ENCODE results near the gene RPP38.

The RPP38 gene

DNA sequence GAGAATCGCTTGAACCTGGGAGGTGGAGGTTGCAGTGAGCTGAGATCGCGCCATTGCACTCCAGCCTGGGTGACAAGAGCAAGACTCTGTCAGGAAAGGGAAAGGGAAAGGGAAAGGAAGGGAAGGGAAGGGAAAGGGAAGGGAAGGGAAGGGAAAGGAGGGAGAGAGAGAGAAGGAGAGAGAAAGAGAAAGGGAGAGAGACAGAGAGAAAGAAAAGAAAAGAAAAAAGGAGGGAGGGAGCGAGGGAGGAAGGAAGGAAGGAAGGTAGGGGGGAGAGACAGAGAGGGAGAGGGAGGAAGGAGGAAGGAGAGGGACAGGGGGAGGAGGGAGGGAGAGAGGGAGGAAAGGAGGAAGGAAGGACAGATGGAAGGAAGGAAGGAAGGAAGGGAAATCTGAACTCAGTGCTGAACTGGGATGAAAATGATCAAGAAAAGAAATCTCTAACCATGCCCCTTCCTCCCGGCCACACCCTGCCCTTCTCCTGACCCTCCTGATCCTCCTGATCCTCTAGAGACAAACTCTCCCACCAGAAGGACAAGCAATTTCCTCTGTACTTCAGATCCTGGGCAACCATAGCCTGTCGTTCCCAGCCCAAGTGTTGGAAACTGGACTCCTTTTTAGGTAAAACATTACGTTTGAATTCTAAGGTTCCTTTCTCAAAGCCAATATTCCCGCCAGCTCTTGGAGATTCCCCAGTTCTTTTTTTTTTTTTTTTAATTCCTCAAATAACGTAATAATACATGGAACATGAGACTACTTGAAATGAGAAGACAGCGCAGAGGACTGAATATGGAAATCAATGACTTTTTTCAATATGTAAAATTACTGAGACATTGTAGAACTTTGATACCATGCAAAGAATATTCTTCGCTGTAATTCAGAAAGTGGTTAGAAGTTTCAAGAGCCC is 39.2 kb downstream of the RPP38 start:
- Histone ChIP-seq H3K4me3 (ENCODE audit: insufficient read depth, low read length, poor library complexity, severe bottlenecking) (no peak overlapping the region), H2AFZ (ENCODE audit: low read depth, low read length, severe bottlenecking) (no peak overlapping the region), H3K4me2 (ENCODE audit: low read depth, low read length, poor library complexity, severe bottlenecking) (no peak overlapping the region), H3K9me2 (replicated peaks; ENCODE audit: insufficient read depth, low read length) (no peaks in the 10 kb centered on the region), H4K20me1 (ENCODE audit: low read depth, low read length) (no peaks in the 10 kb centered on the region), H3K9me3 (ENCODE audit: insufficient read depth, low read length) (no peaks in the 10 kb centered on the region), H3K27me3 (ENCODE audit: low read length) (no peaks in the 10 kb centered on the region), H3F3A (ENCODE audit: insufficient read depth) (no peaks in the 10 kb centered on the region), H3K79me2 (ENCODE audit: insufficient read depth, low read length) (no peaks in the 10 kb centered on the region), H3K27ac (ENCODE audit: low read depth, low read length) (no peak overlapping the region), H3K9ac (ENCODE audit: low read length) (no peak overlapping the region), H3K36me3 (ENCODE audit: low read length) (no peaks in the 10 kb centered on the region)
- TF ChIP-seq, protein P1, sequence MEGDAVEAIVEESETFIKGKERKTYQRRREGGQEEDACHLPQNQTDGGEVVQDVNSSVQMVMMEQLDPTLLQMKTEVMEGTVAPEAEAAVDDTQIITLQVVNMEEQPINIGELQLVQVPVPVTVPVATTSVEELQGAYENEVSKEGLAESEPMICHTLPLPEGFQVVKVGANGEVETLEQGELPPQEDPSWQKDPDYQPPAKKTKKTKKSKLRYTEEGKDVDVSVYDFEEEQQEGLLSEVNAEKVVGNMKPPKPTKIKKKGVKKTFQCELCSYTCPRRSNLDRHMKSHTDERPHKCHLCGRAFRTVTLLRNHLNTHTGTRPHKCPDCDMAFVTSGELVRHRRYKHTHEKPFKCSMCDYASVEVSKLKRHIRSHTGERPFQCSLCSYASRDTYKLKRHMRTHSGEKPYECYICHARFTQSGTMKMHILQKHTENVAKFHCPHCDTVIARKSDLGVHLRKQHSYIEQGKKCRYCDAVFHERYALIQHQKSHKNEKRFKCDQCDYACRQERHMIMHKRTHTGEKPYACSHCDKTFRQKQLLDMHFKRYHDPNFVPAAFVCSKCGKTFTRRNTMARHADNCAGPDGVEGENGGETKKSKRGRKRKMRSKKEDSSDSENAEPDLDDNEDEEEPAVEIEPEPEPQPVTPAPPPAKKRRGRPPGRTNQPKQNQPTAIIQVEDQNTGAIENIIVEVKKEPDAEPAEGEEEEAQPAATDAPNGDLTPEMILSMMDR (IDR thresholded peaks at IDR 0.05; ENCODE audit: insufficient read depth, low read length, poor library complexity, severe bottlenecking): no peak
- TF ChIP-seq EZH2phosphoT487 (conservative IDR thresholded peaks at IDR 0.05; ENCODE audit: low read length): no peak

DNA sequence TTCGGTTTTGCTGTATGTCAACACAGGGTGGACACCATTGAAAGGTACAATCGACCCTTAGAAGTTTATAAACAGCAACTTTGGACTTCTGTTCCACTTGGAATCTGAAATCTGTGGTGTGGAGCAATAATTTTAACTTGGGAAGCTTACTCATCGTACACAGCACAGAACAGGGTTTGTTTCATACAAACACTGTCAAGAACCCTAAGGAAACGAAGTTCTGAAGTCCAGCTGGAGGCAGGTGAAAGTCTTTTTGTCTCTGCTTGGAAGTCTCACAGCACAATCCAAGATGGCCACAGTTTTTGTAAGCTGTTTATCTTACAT is 39.8 kb downstream of the RPP38 start:
- Histone ChIP-seq H4K20me1 (ENCODE audit: low read depth, low read length) (no peaks in the 10 kb centered on the region), H3K9me3 (ENCODE audit: insufficient read depth, low read length) (no peaks in the 10 kb centered on the region), H3K4me2 (ENCODE audit: low read depth, low read length, poor library complexity, severe bottlenecking) (no peak overlapping the region), H3K27ac (ENCODE audit: low read depth, low read length) (no peak overlapping the region), H3F3A (ENCODE audit: insufficient read depth) (no peaks in the 10 kb centered on the region), H3K27me3 (ENCODE audit: low read length) (no peaks in the 10 kb centered on the region), H2AFZ (ENCODE audit: low read depth, low read length, severe bottlenecking) (no peak overlapping the region), H3K36me3 (ENCODE audit: low read length) (no peaks in the 10 kb centered on the region), H3K9ac (ENCODE audit: low read length) (no peak overlapping the region), H3K4me3 (ENCODE audit: insufficient read depth, low read length, poor library complexity, severe bottlenecking) (no peak overlapping the region), H3K79me2 (ENCODE audit: insufficient read depth, low read length) (no peaks in the 10 kb centered on the region), H3K9me2 (replicated peaks; ENCODE audit: insufficient read depth, low read length) (no peaks in the 10 kb centered on the region)
- TF ChIP-seq, protein P1 (IDR thresholded peaks at IDR 0.05; ENCODE audit: insufficient read depth, low read length, poor library complexity, severe bottlenecking): no peak
- no peak for TF ChIP-seq EZH2phosphoT487 (conservative IDR thresholded peaks at IDR 0.05; ENCODE audit: low read length)

DNA sequence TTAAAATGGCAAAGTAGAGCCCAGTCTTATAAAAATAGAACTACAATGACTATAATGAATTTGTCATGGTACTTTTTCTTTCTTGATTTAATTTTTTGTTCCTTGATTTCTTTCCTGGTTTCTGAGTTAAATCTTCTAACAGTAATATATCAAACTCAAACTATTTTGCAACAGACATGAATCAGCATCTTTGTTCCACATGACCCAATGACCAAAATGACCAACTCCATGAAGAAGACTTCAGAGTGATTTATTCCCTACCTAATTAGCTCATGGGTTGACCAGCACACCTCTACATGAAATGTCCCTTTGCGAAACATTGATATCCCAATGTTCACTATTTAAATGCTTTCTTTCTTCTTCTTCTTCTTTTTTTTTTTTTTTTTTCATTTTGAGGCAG is 40.5 kb downstream of the RPP38 start:
- Histone ChIP-seq H3K27ac (ENCODE audit: low read depth, low read length) (no peak overlapping the region), H3K9me3 (ENCODE audit: insufficient read depth, low read length) (no peaks in the 10 kb centered on the region)

More for the DNA sequence above, 40.5 kb downstream of the RPP38 start:
- no peak overlapping the region for H3K9ac ChIP-seq (ENCODE audit: low read length)
- TF ChIP-seq, protein P1 (IDR thresholded peaks at IDR 0.05; ENCODE audit: insufficient read depth, low read length, poor library complexity, severe bottlenecking): no peak
- TF ChIP-seq EZH2phosphoT487 (conservative IDR thresholded peaks at IDR 0.05; ENCODE audit: low read length): no peak
- no peak overlapping the region for H3K4me2 ChIP-seq (ENCODE audit: low read depth, low read length, poor library complexity, severe bottlenecking)
- no peaks in the 10 kb centered on the region for H3F3A ChIP-seq (ENCODE audit: insufficient read depth)
- H4K20me1 ChIP-seq (ENCODE audit: low read depth, low read length): no peaks in the 10 kb centered on the region
- H3K36me3 ChIP-seq (ENCODE audit: low read length): no peaks in the 10 kb centered on the region
- no peaks in the 10 kb centered on the region for H3K27me3 ChIP-seq (ENCODE audit: low read length)
- no peak overlapping the region for H2AFZ ChIP-seq (ENCODE audit: low read depth, low read length, severe bottlenecking)
- H3K9me2 ChIP-seq (replicated peaks; ENCODE audit: insufficient read depth, low read length): no peaks in the 10 kb centered on the region
- no peaks in the 10 kb centered on the region for H3K79me2 ChIP-seq (ENCODE audit: insufficient read depth, low read length)
- no peak overlapping the region for H3K4me3 ChIP-seq (ENCODE audit: insufficient read depth, low read length, poor library complexity, severe bottlenecking)
